GM12878 (cell line): Measurements from ENCODE around the gene EPB41L4A.
"Not testable (repeated sequence)": the region's sequence is repeated elsewhere in the genome, so short reads cannot be mapped to it uniquely, and the experiment has no call there.

Experiments used
- CTCF ChIP-seq, 3 experiments: IDR thresholded peaks in 2 of 3; conservative IDR thresholded peaks in 1 of 3; 2 replicates each; pipeline ENCODE4 v1.5.1; 2011; ENCODE audit warnings: low read depth in 3 of 3, low read length in 3 of 3, mild to moderate bottlenecking in 3 of 3, control low read depth in 2 of 3, moderate library complexity in 2 of 3, inconsistent platforms in 1 of 3, mixed read lengths in 1 of 3; ENCODE audit not compliant: control insufficient read depth in 2 of 3, insufficient read depth in 1 of 3; ENCODE audit errors: extremely low read depth in 1 of 3
- EP300 ChIP-seq, 2 experiments: fragments of 150-350 bp in 1 of 2; IDR thresholded peaks; 2 replicates each; pipeline ENCODE4 v1.6.1; 2011 to 2012; ENCODE audit warnings: low read depth in 2 of 2, low read length in 2 of 2, borderline replicate concordance in 1 of 2, improper control_type of control experiment in 1 of 2, inconsistent platforms in 1 of 2; ENCODE audit not compliant: control insufficient read depth in 1 of 2
- JUND ChIP-seq: IDR thresholded peaks from 2 replicates; pipeline ENCODE4 v1.6.1; 2012; ENCODE audit warnings: low read depth, mild to moderate bottlenecking, low read length, improper control_type of control experiment, moderate library complexity
- NFYA ChIP-seq: IDR thresholded peaks from 2 replicates; pipeline ENCODE4 v1.6.1; 2011; ENCODE audit warnings: low read depth, mild to moderate bottlenecking, low read length, improper control_type of control experiment, borderline replicate concordance
- POLR2AphosphoS5 ChIP-seq: IDR thresholded peaks from 2 replicates; pipeline ENCODE4 v1.6.1; 2011; ENCODE audit warnings: mild to moderate bottlenecking, low read length, inconsistent platforms
- SMC3 ChIP-seq: IDR thresholded peaks from 2 replicates; pipeline ENCODE4 v1.6.1; 2011; ENCODE audit warnings: low read length, improper control_type of control experiment, borderline replicate concordance
- TCF12 ChIP-seq: IDR thresholded peaks from 2 replicates; pipeline ENCODE4 v1.6.1; 2011; ENCODE audit warnings: low read depth, mild to moderate bottlenecking, low read length
- TCF7 ChIP-seq: IDR thresholded peaks from 2 replicates; pipeline ENCODE4 v1.6.1; 2014; ENCODE audit warnings: antibody characterized with exemption, borderline replicate concordance
- USF2 ChIP-seq: IDR thresholded peaks from 2 replicates; pipeline ENCODE4 v1.6.1; 2011; ENCODE audit warnings: low read depth, low read length, improper control_type of control experiment, borderline replicate concordance

DNA sequence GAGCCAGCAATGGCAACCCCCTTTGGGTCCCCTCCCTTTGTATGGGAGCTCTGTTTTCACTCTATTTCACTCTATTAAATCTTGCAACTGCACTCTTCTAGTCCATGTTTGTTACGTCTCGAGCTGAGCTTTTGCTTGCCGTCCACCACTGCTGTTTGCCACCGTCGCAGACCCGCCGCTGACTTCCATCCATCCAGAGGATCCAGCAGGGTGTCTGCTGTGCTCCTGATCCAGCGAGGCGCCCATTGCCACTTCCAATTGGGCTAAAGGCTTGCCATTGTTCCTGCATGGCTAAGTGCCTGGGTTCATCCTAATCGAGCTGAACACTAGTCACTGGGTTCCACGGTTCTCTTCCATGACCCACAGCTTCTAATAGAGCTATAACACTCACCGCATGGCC, 24.9 kb upstream of the EPB41L4A start:
- TF ChIP-seq JUND; CTCF (IDR thresholded peaks at IDR 0.05 in 2 of 3, conservative IDR thresholded peaks at IDR 0.05 in 1 of 3; ENCODE audit: control insufficient read depth in 2 of 3, extremely low read depth in 1 of 3, insufficient read depth in 1 of 3, low read depth in 3 of 3, low read length in 3 of 3); POLR2AphosphoS5; TCF7; NFYA; EP300 (IDR thresholded peaks at IDR 0.05; ENCODE audit: borderline replicate concordance in 1 of 2, control insufficient read depth in 1 of 2, low read depth in 2 of 2, low read length in 2 of 2); TCF12; USF2; SMC3: not testable (repeated sequence)
